WERI-Rb-1 (cell line): ENCODE data around the gene PSMB2.
A peak's percentile ranks its signal among the peaks of the same experiment; 100 is the strongest.

ENCODE experiments used
- DNase-seq: peaks from one replicate; pipeline ENCODE4 v3.0.0-alpha.2; 2020
- H3K27ac ChIP-seq: fragments of 250-450 bp; sonication (Bioruptor Pico); 2 replicates; pipeline ENCODE4 v1.5.1; 2020; ENCODE audit warnings: mild to moderate bottlenecking, moderate library complexity
- H3K27me3 ChIP-seq: fragments of 250-450 bp; sonication (Bioruptor Pico); 2 replicates; pipeline ENCODE4 v1.5.1; 2021; ENCODE audit warnings: mild to moderate bottlenecking, low read depth, moderate library complexity; ENCODE audit not compliant: insufficient read depth, severe bottlenecking
- H3K36me3 ChIP-seq: fragments of 250-450 bp; sonication (Bioruptor Pico); 2 replicates; pipeline ENCODE4 v1.5.1; 2020; ENCODE audit warnings: mild to moderate bottlenecking, moderate library complexity
- H3K4me3 ChIP-seq: 2 replicates; pipeline ENCODE4 v1.5.1; 2011; ENCODE audit warnings: low read depth, mild to moderate bottlenecking, control low read depth, low read length
- H3K9me3 ChIP-seq: fragments of 250-450 bp; sonication (Bioruptor Pico); 2 replicates; pipeline ENCODE4 v1.5.1; 2021; ENCODE audit warnings: mild to moderate bottlenecking, moderate library complexity; ENCODE audit not compliant: severe bottlenecking
- TF ChIP-seq, protein P1 (sequence below): IDR thresholded peaks from 2 replicates; pipeline ENCODE4 v1.5.1; 2011; ENCODE audit warnings: low read depth, mild to moderate bottlenecking, control low read depth, inconsistent platforms, low read length

Gene PSMB2

DNA sequence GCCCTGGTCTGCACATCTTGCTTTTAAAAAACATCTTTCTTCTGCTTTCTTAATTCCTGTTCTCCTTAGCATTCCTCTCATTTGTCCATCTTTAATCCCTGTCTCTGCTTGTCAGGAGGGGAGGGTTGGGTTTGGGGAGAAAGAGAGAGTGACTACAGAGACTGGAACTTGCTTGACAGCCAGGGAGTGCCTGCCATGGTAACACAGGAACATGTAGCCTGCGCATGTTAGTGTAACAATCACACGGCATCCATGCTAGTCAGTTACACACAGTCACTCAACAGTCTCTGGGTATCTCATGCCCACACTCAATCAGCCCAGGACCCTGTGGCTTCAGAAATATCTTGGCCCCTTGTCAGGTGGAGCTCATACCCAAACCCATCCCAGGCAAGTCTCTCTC lies 69.0 kb downstream of the PSMB2 start:
- Histone ChIP-seq H3K4me3 (no peak overlapping the region), H3K9me3 (no peaks in the 10 kb centered on the region), H3K27me3 (no peaks in the 10 kb centered on the region), H3K36me3 (no peaks in the 10 kb centered on the region), H3K27ac (no peak overlapping the region)
- TF ChIP-seq, protein P1, sequence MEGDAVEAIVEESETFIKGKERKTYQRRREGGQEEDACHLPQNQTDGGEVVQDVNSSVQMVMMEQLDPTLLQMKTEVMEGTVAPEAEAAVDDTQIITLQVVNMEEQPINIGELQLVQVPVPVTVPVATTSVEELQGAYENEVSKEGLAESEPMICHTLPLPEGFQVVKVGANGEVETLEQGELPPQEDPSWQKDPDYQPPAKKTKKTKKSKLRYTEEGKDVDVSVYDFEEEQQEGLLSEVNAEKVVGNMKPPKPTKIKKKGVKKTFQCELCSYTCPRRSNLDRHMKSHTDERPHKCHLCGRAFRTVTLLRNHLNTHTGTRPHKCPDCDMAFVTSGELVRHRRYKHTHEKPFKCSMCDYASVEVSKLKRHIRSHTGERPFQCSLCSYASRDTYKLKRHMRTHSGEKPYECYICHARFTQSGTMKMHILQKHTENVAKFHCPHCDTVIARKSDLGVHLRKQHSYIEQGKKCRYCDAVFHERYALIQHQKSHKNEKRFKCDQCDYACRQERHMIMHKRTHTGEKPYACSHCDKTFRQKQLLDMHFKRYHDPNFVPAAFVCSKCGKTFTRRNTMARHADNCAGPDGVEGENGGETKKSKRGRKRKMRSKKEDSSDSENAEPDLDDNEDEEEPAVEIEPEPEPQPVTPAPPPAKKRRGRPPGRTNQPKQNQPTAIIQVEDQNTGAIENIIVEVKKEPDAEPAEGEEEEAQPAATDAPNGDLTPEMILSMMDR, result no peak
- DNase-seq, result no peak

DNA sequence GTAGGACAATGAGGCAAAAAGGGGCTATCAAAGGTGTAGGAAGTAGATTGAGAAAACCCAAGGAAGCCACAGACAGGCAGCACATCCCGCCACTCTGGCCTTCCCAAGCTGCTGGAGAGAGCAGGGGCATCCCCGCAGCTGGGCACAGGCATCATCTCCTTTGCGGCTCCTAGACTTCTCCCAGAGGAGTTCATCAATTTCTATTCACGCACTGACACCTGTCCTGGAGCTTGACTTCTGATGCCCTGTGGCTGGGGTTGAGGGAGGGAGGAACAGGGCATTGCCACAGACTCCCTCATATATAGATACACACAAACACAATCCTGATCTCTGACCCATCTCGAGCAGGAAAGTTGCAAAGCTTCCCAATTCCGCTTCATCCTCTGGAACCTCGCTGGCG lies 70.1 kb downstream of the PSMB2 start:
- DNase-seq, result no peak
- H3K9me3 ChIP-seq, result no peaks in the 10 kb centered on the region
- no peaks in the 10 kb centered on the region for H3K27me3 ChIP-seq
- H3K36me3 ChIP-seq, result no peaks in the 10 kb centered on the region
- no peak overlapping the region for H3K27ac ChIP-seq
- no peak overlapping the region for H3K4me3 ChIP-seq
- TF ChIP-seq, protein P1, result no peak

DNA sequence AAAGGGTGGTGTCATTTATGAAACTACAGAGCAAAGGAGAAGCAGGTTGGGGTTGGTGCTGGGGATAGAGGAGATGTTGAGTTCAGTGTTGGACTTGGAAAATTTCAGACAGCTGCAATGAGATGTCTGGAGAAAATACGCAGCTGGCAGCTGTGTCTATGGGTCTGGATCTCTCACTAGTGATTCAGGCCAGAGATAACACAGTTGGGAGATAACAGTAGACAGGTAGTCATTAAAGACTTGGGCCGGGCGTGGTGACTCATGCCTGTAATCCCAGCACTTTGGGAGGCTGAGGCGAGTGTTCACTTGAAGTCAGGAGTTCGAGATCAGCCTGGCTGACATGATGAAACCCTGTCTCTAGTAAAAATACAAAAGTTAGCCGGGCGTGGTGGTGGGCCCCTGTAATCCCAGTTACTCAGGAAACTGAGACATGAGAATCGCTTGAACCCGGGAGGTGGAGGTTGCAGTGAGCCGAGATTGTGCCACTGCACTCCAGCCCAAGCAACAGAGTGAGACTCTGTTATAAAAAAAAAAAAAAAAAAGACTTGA lies 70.7 kb downstream of the PSMB2 start:
- Histone ChIP-seq H3K4me3 (no peak overlapping the region), H3K36me3 (no peaks in the 10 kb centered on the region), H3K9me3 (no peaks in the 10 kb centered on the region), H3K27me3 (no peaks in the 10 kb centered on the region), H3K27ac (no peak overlapping the region)
- DNase-seq, result no peak
- TF ChIP-seq, protein P1, result no peak

DNA sequence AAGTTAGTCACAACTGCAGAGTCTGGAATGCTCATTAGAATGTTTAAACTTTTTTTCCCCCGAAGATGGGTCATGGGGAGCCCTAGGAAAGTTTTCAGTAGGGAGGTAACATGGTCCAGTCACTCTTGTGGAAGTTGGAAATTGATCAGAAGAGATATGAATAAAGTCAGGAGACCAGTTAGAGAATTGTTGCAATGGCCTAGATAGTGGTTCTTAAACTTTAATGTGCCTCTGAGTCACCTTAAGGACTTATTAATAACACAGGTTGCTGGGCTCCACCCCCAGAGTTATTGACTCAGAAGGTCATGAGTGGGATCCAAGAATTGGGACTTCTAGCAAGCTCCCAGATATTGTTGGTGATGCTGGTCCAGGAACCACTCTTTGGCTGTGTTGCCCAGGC lies 71.4 kb downstream of the PSMB2 start:
- no peak for DNase-seq
- Histone ChIP-seq H3K27me3 (no peaks in the 10 kb centered on the region), H3K9me3 (no peaks in the 10 kb centered on the region), H3K27ac (no peak overlapping the region), H3K4me3 (no peak overlapping the region), H3K36me3 (peaks cover 5% of the 10 kb centered on the region)
- TF ChIP-seq, protein P1, result no peak

DNA sequence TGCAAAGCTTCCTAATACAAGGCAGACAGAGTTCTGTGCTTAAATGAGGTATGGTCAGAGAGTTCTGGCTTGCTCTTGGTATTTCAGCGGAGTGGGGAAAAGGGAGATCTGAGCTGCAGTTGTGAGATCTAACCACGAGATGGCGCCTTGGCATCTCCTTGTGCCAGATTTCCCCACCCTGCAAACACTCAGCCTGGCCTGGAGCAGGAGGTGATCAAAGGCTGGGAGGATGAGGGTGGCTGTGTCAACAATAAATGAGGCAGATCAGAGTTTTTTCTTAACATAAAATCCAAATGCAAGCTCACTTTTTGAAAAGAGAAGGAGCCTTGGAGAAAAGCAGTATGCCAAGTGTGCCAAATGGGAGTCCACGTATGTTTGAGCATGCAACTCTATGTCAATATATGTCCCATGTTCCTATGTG lies 72.3 kb downstream of the PSMB2 start:
- H3K9me3 ChIP-seq, result no peaks in the 10 kb centered on the region
- DNase-seq, result peak; percentile 68

More for the DNA sequence above, 72.3 kb downstream of the PSMB2 start:
- Histone ChIP-seq H3K36me3 (peaks cover 15% of the 10 kb centered on the region), H3K4me3 (no peak overlapping the region), H3K27me3 (no peaks in the 10 kb centered on the region), H3K27ac (no peak overlapping the region)
- TF ChIP-seq, protein P1, result peak; percentile 95
